Right lobe of liver (tissue), 4 donors: ENCODE measurements around the gene LRCH1.

Experiments used
- CTCF ChIP-seq, 4 donors: fragments of 200-600 bp in 3 of 4; fragments of 450-650 bp in 1 of 4; IDR thresholded peaks; one replicate each; pipeline versions ENCODE4 v1.5.1 to v1.8.0; 2016 to 2022; ENCODE audit warnings: antibody characterized with exemption in 4 of 4, mild to moderate bottlenecking in 2 of 4
- POLR2A ChIP-seq: fragments of 450-650 bp; IDR thresholded peaks from one replicate; pipeline ENCODE4 v1.6.1; 2017; ENCODE audit warnings: antibody characterized with exemption, mild to moderate bottlenecking
- donor health status: DM: no; HTN: no; CAD: no.
- donor health status: DM: no; HTN: no; CAD: no.
- donor health status: DM: no; HTN: yes; CAD: no.

DNA sequence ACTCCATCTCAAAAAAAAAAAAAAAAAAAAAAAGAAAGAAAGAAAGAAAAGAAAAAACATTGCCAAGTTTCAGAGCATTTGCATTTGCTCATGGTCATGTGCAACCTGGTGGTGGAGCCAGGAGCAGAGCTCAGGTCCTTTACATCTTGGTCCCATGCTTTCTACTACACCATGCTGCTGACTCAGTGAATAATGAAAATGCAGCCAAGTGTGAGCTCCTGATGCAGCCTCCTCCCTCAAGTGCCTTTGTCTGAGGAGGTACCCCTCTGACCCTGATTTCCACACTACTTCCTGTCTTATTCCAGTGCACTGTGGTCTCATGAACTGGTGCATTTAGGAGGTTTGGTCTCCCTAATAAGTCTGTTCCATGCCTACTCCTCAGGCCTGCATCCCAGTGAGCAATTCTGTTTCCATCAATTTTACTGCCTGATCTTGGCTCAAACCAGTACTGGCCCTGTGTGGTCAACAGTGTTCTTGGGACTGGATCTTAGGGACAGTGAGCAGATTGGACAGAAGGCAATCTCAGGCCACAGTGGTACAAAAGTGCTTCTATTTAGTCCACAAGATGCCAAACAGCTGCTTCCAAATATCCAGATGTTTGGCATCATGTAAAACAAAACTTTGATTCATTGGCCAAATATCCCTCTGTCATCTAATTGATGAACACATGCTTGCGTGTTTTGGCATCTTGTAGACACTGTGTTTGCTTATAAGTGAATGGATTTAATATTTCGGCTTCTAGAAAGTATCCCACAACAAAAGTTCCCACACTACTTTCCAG lies 28.8 kb upstream of the LRCH1 start:
- TF ChIP-seq CTCF (IDR thresholded peaks at IDR 0.05) = no peak
- no peak for TF ChIP-seq POLR2A
